ENCODE measurements around the gene CNTN6.

Gene CNTN6

DNA sequence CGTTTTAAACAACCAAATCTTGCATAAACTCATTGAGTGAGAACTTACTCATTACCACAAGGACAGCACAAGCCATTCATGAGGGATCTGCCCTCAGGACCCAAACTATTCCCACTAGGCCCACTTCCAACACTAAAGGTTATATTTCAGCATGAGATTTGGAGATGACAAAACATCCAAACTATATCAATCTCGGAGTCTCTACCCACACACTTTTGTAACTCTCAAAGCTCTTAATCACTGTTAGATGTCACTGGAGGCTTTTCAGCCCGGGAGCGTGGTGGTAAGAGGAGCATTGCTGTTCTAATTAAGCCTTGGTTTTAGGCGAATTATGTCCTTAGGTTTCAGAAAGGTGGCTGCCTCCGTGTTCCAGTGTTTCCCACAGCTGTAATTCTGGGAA, 86.3 kb downstream of the CNTN6 start:
- DNase-seq = no peak

DNA sequence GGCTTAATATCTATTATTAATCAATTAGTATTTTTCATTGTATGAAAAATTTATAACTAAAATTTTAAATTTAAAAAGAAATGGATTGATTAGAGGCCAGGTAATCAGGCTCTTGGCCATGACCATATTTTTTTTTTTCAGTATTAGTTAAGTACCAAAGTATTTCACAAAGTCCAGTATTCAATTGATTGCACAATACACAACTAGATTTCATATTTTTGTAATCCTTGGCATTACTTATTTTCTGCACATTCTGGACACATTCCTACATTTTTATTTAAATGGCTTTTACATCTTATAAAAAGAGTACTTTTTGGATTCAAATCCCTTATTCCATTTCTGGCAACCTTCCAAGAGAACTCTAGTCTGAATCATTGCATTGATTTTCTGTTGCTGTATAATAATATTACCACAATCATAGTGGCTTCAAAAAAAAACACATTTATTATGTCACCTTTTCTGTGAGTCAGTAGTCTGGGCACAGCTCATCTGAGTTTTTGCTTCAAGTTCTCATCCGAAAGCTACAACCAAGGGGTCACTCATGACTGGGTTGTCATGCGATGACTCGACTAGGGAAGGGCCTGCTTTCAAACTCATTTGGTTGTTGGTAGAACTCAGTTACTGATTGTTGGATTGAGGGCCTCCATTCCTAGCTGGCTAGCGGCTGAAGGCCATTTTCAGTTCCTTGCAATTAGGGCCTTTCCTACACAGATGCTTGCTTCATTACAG, 90.7 kb downstream of the CNTN6 start:
- DNase-seq = no peak

DNA sequence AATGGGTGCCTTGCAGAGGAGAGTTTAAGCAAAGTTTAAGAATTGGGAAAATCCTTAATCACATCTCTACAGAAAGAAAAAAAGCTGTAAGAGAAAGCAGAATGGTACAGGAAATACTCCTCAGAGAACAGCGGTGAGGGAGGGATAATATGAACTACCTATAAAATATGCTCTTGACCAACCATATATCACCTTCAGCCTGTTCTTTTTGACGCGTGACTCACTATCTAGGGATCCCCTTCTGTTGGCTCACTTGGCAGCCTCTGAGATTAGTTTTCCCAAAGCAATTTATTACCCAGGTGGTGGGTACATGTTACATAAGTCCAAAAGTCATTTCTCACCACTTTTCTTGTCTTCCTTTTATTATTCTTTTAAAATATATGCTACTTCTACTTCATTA, 97.7 kb downstream of the CNTN6 start:
- DNase-seq = no peak

DNA sequence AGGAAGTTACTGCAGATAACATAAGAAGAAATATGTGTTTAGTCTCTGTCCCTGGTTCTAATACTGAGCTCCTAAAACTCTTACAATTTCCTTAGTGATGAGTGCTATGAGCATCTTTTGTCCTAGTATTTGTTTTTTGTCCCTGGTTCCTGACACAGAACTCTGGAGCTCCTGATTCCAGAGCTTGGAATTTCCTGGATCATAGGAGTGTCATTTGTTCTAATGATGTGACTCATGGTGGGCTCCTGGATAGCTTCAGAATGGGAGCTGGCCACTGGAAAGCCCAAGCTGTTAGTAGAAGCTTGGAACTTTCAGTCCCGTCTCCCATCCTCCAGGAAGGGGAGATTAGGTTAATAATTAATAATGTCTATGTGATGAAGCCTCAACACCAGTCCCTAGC, 98.2 kb downstream of the CNTN6 start:
- no peak for DNase-seq

DNA sequence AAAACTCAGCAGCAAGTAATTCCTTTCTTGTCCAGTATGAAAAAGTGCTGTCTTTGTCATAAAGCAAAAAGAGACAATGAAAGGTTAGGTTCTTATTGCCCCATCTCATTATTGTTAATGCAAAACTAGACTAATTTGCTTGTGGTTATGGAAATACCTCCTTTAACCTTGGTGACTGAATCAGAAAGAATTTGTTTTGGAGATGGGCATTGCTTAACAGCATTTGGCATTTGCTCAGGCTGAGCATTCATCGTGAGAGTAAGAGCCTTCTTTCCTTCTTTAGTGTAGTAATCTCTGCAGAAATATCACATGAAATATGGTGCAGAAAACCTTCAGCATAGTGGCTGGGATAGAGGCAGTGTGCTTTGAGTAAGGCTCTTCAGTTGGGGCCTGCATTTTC, 103.1 kb downstream of the CNTN6 start:
- no peak for DNase-seq

DNA sequence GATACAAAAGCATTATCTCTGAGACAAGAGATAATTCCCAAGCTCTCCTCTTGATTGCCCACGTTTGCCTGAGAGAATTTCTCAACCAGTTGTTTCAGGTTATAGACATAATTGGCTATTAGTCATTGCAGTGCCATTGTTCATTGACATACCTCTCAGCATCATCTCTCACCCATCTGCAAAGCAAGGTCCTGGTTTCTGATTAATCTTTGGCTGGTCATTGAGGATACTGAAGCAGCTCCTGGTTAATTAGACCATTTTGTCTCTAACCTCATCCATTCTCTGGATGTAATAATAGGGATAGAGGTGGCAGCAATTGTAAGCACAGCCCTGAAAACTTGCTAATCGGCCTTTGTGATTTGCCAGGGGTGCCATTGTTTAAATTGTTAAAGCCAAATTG, 104.2 kb downstream of the CNTN6 start:
- no peak for DNase-seq

DNA sequence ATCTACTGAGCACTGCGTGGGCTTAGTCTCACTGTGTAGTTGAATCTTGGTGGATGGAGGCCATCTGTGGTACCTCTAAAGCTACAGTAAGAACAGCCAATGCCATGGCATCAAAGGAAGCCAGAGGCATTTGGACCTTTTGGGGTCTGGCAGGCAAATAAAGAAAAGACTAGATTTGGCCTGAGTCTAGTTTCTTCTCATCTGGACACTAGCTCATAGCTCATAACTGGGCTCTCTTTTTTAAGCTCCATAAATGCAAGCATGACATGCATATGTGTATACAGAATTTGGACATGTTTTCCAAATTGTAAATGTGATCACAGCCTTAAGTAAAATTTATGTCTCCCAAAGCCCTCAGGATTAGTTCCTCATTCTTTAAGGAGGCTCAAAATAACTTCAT, 107.5 kb downstream of the CNTN6 start:
- no peak for DNase-seq

DNA sequence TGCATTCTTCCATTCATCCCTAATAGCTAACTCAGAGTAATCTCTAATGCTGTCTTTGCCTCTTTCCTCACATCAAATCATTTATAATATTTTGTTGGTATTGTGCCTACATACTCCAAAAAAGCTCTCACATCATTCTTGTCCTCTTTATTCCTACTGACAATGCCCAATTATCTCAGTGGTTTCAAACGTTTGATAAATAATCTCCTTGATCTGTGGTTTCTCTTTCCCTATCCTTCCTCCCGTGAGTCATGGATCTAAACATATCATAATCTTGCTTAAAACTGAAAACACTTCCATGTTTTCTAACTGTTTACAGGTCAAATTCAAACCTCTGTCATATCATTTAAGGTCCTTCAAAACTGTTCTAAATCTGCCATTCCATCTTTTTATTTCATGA, 115.1 kb downstream of the CNTN6 start:
- no peak for DNase-seq

DNA sequence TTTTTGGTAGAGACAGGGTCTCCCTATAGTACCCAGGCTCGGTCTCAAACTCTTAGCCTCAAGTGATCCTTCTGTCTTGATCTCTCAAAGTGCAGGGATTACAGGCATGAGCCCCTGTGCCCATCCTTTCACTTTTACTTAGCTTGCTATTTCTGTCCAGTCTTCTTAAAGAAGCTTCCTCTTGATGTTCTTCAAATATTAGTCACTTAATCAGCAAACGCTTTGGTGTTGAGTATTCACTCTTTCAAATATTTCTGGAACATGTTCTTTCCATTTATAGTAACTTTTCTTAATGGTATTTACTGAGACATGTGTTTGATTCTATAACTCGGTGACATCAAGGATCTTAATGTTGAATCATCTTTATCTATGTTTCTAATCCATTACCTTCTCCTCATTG, 122.1 kb downstream of the CNTN6 start:
- no peak for DNase-seq

DNA sequence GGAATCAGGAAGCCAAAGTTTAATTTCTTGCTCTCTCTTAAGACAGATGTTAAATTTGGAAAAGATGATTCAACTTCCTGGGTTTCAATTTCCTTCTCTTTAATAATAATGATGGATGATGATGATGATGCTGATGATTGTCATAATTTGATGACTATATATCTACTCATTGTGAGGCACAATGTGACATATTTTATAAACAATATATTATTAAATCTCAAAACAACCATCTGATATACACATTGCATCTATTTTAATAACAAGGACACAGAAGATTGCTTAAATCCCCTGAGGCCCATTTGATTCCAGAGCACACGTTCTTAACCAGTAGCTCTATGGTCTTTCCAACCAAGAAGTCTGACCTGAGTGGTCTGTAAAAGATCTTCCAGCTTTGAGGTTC, 124.0 kb downstream of the CNTN6 start:
- no peak for DNase-seq

DNA sequence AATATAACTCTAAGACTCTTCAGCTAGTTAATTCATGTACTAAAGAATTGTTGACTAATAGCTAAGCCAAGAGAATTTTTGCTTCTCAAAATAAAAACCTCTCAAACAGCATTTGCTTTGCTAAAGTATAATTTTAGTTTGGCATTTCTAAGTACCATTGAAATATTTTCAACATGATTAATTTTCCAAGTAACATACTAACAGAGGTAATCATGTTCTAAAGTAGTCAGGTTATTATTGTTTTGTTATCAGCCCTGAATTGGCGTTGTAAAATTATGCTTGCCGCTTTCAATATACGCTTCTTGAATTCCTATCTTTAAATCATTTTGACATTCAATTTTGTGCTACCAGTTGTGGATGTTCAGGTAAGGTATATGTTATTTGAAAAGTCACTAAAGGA, 134.3 kb downstream of the CNTN6 start:
- no peak for DNase-seq

DNA sequence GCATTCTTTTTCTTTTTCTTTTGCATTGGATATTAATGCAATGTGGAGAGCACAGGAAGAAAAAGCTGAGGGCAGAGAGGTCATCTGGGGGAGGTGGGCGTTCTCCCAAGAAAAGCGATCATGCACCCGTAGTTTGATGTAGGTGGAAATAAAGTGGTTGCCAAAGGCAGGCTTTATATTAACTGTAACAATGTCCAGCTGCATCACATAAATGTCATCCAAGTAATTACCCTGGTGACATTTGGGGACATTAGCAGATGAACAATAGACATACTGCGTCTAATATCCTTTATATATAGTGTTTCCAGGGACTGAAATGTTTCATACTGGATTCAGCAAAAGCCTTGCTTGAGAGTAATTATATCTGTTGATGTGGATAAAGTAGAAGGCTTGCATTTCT, 135.5 kb downstream of the CNTN6 start:
- DNase-seq = no peak

DNA sequence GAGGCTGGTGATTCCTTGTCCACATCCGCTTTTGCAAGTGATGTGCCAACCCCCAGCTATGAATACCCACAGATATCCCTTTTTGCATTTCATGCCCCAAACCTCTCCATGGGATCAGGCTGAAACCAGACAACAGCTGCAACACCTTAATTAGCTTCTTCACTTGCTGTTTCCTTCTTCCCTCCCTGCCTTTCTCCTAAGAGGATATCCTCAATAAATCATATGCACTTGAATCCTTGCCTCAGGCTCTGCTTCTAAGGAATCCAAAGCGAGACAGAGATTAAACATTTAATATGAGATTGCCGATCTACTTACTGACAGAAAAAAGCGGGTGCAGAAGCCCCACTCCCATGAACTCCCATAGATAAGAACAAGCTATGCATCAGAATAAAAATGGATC, 138.1 kb downstream of the CNTN6 start:
- DNase-seq = no peak

DNA sequence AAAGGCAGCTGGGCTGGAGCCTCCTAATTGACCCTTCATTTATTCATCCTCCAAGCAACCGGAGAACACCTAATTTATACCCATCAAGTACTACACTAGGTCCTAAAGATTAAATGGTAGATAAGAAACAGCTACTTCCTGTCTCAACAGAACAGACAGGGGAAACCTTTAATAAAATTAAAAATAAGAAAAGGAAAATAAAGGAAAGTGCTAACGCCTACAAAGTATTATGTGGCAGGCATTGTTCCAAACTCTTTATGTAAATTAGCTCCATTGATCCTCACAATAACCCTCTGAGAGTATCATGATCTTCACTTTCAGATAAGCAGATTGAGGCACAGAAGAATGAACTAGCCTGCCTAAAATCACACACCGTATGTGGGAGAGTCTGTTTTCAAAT, 139.5 kb downstream of the CNTN6 start:
- DNase-seq = no peak

DNA sequence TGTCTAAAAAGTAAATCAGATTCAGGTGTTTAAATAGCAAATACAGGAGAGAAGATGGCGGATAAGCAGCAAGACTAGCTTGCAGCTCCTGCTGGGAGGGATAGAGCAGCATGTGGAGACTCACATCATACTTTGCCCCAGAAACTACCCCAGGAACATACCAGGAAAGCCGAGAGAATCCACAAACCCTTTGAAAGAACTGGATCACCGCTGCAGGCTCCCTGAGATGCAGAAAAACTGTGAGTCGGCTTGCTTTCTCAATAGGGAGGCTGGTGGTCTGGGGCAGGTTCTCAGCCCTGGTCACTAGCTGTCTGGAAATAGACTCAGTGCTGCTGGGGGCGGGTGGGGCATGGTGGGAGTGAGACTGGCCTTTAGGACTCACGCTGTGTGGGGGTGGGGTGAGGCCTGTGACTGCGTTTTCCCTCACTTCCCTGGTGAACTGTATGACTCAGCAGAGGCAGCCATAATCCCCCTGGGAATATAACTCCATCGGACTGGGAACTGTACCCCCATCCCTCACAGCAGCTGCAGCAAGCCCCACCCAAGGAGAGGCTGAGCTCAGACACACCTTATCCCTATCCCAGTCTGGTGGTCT, 142.8 kb downstream of the CNTN6 start:
- DNase-seq = no peak

DNA sequence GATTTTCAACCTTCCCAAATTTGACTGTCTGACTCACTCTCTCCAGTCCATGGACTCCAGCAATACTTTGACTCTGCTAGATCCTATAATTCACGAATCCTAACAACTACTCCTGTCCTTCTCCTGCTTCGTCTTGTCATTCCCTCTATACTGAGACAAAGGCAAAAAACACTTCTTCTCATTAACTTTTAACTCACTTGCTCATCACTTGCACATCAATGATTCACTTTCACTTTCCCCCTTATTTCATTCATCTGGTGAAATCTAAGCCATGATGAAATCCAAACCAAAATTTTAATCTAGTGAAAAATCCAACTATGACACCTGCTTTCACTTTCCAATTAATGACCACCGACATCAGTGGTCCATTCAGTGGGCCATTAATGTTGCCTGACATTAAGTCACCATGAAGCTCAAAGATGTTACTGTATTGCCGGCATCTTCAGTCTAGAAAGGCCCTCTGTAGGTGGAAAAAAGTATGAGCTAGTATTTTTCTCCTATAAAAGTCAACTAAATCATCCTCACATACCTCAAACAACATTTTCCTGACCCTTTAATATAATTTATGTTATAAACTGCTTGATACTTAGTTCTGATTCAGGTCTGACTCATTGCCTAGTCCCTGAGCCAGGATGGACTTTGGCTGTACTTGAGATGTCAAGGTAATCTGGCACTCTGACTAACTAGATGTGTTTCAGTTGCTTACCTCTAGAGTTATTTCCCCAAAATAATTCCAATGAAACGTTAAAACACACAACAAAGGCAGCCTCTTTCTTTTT, 158.6 kb downstream of the CNTN6 start:
- DNase-seq = no peak

DNA sequence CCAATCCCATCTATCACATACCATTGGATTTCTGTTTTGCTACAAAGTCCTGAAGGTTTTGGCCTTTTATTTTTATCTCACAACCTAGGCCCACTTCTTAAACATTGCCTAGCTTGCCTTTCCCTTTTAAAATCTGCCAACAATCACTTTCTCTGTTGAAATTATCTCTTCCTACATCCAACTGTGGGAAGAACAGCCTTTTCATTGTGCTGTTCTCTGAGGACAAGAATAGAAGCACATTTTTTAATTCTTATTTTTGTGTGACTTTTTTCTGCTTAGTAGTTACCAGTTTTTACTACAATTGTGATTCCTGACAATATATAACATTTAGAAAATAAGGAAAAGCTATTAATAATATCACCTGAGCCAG, 159.2 kb downstream of the CNTN6 start:
- DNase-seq = no peak

DNA sequence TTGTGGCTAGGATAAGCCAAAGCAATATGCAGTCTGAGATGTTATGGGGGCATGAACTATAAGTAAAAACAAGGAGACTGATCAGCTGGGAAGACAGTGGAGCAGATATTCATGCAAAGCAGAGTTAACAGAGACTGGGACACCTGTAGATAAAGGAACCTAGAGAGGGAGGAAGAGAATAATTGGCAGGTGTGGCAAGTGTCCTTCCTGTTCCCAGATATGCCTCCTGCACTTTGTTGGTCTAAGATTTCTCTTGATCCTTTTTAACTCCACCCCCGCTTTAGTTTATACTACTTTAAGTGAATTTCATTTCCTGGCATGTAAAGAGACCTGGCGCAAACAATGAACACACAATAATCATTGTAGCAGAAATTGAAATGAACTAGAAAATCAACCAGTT, 169.4 kb downstream of the CNTN6 start:
- DNase-seq = no peak

DNA sequence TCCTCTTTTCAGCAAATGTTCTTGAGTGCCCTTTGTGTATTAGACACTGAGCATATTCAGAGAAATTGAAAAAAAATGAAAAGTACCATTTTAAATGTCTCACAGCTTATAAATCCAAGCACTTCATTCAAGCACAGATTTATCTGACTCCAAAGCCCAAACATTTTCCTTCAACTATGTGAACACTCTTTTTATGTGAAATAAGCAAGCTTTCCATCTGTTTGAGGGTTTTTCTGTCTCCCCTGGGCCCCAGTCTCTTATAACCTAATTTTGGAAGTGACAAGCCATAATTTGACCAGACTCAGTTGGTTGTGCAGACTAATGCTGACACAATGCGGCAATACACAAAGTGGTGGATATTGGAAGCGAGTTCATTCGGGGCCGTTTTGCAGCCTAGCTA, 170.3 kb downstream of the CNTN6 start:
- DNase-seq = no peak

DNA sequence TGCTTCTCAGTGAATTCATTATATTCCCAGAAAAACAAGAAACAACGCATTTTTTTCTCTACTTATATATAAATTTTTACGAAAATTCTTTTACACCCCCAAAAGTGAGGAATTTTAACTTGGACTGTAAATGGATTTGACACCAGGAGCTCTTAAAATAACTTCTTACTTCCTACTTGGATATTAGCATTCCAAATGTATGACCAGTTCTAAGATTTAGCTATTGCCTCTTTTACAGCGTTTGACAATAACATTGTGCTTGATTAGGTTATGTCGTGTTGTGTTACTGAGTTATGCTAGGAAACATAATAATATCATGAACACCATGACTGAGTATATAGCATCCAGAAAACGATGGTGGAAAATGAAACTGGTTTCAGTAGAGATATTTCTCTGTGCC, 177.0 kb downstream of the CNTN6 start:
- no peak for DNase-seq

DNA sequence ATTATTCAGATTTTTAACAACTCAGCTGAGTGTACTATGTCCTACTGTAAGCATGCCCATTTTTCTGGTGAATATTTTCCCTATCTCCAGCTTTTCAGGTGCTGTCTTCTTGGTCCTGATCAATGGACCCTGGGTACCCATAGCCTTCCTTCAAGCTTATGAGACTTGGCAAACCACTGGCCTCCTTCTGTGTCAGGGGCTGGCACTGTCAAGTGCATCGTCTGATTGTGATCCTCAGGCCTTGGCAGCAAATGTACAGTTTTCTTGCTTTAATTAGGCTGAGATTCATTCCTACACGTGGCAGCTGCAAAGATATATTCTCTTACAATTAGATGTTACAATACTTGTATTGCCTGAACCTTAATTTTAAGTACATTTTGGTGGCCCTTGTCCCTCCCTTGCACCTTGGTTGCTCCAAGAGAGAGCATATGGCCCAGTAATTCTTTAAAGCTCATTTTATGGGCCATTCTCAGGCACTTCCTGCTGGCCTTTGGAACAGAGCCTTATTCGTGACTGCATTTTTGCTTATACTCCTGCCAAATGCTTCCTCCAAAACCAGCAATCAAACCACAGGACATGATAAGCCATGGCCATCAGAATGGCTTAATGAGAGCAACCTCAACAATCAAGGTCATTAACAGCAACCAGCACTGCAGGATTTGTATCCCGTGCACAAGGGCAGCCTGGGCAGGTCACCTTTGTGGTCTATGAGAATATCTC, 179.9 kb downstream of the CNTN6 start:
- no peak for DNase-seq

DNA sequence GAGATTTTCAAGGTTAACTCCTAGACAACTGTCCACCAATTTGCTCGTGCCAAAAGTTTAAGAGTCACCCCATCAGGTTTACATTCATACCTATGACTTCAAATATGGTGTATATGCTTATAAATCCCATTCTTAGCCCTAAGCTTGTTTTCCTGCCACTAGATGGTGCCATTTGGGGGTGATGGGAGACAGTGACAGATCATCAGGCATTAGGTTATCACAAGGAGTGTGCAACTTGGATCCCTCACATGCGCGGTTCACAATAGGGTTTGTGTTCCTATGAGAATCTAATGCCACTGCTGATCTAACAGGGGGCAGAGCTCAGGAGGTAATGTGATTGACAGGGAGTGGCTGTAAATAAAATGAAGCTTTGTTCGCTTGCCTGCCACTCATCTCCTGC, 182.7 kb downstream of the CNTN6 start:
- DNase-seq = no peak

DNA sequence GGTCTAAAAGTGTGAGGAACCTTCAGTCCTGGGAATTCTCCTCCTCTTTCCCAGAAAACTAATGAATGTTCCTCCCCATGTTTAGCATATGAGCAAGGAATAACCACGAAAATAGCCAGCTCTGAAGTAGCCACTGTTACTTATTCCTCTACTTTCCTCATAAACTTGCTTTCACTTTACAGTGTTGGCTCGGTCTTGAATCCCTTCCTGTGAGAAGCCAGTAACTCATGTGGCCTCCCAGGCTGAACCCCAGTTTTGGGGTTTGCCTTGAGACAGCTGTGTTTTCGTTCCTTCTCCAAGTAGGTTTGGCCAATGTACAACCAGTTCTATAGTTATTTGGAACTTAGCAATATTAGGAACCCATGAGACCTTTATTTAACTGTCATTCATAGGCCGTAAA, 195.0 kb downstream of the CNTN6 start:
- no peak for DNase-seq

Measured in stimulated activated CD4-positive, alpha-beta T cell treated with anti-CD3 and anti-CD28 coated beads, Interleukin-4, amount 100 ng/mL, for 4 hours (primary cell).